Kidney epithelial cell (primary cell): Measurements from ENCODE around the gene PKD2. TPM values are rescaled to one million over a fixed set of nuclear protein-coding genes. Genes with fewer than 3 reads are reported as not detected.

Experiments used
- DNase-seq: peaks from one replicate; pipeline ENCODE4 v3.0.0-alpha.2; 2010; ENCODE audit warnings: low read depth
- H3K27me3 ChIP-seq: 2 replicates; pipeline ENCODE4 v1.6.0; 2011; ENCODE audit warnings: low read length; ENCODE audit not compliant: control insufficient read depth, insufficient read depth
- H3K36me3 ChIP-seq: 2 replicates; pipeline ENCODE4 v1.5.1; 2011; ENCODE audit warnings: low read length; ENCODE audit not compliant: control insufficient read depth, insufficient read depth
- H3K4me3 ChIP-seq: 2 replicates; pipeline ENCODE4 v1.5.1; 2011; ENCODE audit warnings: low read depth, mild to moderate bottlenecking, control low read depth, low read length
- CTCF ChIP-seq: IDR thresholded peaks from 2 replicates; pipeline ENCODE4 v1.5.1; 2011; ENCODE audit warnings: mild to moderate bottlenecking, moderate library complexity, low read length, control low read depth, inconsistent platforms; ENCODE audit not compliant: insufficient read depth, poor library complexity, severe bottlenecking
- total RNA-seq: library from RNA; depleted of rRNA; stranded (reverse); fragments of >200 nt; gene quantifications from 2 replicates; pipeline ENCODE4 v1.2.3, GENCODE V29; 2015

The PKD2 gene
- total RNA-seq, 1 donor from 2014 or later, result 31.6 TPM

GRCh38 chr4:88058295-88058694, 50.9 kb downstream of the PKD2 start:
- no peaks in the 10 kb centered on the region for H3K36me3 ChIP-seq
- H3K4me3 ChIP-seq, result no peak overlapping the region
- TF ChIP-seq CTCF, result no peak
- no peaks in the 10 kb centered on the region for H3K27me3 ChIP-seq
- DNase-seq, result no peak

- no peak for TF ChIP-seq CTCF
- no peaks in the 10 kb centered on the region for H3K36me3 ChIP-seq
Measured at GRCh38 chr4:88059766-88060165, 52.3 kb downstream of the PKD2 start.

GRCh38 chr4:88060431-88060830, 53.0 kb downstream of the PKD2 start:
- no peak for DNase-seq
- no peak for TF ChIP-seq CTCF
- Histone ChIP-seq H3K27me3 (no peaks in the 10 kb centered on the region), H3K4me3 (no peak overlapping the region), H3K36me3 (no peaks in the 10 kb centered on the region)

More at GRCh38 chr4:88059766-88060165, 52.3 kb downstream of the PKD2 start:
- Histone ChIP-seq H3K4me3 (no peak overlapping the region), H3K27me3 (no peaks in the 10 kb centered on the region)
- DNase-seq, result no peak

GRCh38 chr4:88062311-88062710, 54.9 kb downstream of the PKD2 start:
- Histone ChIP-seq H3K36me3 (peaks cover 1% of the 10 kb centered on the region), H3K4me3 (no peak overlapping the region)

GRCh38 chr4:88062843-88063242, 55.4 kb downstream of the PKD2 start:
- H3K36me3 ChIP-seq, result peaks cover 1% of the 10 kb centered on the region
- no peaks in the 10 kb centered on the region for H3K27me3 ChIP-seq

More at GRCh38 chr4:88062311-88062710, 54.9 kb downstream of the PKD2 start:
- TF ChIP-seq CTCF, result no peak
- DNase-seq, result no peak
- H3K27me3 ChIP-seq, result no peaks in the 10 kb centered on the region

More at GRCh38 chr4:88062843-88063242, 55.4 kb downstream of the PKD2 start:
- no peak for TF ChIP-seq CTCF
- no peak overlapping the region for H3K4me3 ChIP-seq
- no peak for DNase-seq
